Medulla oblongata (tissue), 1 donor: Measurements from ENCODE around the gene SNW1.
"Not testable (repeated sequence)": the region's sequence is repeated elsewhere in the genome, so short reads cannot be mapped to it uniquely, and the experiment has no call there.

Experiments
- DNase-seq: peaks from one replicate; pipeline ENCODE4 v3.0.0-alpha.2; 2015; ENCODE audit errors: extremely low spot score

The SNW1 gene

DNA sequence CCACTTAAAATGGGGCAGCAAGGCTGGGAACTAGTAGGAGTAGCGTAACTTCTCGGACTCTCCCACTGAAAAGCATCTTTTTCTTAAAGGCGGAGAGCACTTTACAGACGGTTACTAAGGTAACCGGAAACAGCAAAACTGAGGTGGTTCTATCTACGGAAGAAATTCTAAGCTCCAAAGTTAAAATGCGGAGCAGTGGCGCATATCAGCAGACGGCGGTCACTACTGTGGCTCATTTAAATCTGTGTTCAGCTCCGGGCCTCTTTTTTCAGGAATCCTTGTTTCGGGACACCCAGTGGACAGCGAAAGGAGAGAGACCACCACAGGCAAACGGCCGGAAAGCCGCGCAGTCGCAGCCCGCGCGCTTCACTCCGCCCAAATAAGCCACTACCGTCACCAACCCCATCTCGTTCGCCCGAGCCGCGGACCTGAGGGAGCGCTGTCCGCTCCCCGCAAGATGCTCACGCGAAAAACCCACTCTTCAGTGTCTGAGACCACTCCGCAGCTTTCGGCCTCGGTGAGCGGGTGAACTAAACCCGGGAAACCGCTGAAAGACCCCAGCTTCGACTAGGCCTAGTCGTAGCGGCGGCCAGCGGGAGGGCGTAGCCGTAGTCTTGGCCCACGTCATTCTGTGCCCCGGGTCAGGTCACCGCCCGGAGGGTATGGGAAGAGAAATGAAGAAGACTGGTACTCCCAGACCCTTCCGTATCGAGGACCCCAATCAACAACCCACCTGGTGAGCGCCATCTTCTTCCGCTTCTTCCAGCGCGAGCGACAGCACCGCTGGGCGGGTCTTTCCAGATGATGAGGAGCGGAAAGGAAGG is at the start of gene SNW1:
SNW1 (minus strand) TSS at position 776 of the 824 bp plus-strand sequence; CDS start at position 747, 29 bp downstream.
- peak; percentile 98 for DNase-seq

DNA sequence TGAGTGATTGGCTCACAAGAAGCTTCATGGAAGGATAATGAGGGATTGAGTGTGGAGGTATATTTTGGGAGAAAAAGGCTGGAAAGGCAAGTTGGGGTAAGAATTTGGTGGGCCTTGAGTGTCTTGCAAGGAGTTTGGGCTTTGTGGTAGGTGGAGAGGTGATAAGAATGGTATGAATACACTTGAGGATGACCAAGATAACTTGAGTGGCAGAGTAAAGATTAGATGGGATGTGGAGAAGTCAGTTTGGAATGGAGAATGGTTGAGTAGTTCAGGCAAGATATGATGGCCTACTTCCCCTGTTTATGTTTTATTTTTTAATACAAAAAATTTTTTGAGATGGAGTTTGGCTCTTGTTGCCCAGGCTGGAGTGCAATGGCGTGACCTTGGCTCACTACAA is 48.1 kb upstream of the SNW1 start:
- DNase-seq: no peak

DNA sequence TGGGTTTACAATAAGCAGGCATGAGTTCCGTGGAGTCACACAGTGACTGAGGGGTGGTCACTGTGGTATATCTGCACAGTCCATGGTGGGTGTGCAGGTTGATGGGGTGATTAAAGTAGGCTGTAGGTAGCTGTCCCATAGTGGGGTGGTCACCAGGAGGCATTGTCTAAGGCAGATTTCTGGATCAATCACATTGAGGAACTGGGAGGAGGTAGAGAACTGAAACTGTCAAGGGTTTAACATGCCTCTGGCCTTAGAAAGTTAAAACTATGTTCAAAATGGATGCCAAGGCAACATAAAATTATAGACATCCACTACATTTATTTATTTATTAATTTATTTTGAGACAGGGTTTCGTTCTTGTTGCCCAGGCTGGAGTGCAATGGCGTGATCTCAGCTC is 47.3 kb upstream of the SNW1 start:
- DNase-seq: no peak

DNA sequence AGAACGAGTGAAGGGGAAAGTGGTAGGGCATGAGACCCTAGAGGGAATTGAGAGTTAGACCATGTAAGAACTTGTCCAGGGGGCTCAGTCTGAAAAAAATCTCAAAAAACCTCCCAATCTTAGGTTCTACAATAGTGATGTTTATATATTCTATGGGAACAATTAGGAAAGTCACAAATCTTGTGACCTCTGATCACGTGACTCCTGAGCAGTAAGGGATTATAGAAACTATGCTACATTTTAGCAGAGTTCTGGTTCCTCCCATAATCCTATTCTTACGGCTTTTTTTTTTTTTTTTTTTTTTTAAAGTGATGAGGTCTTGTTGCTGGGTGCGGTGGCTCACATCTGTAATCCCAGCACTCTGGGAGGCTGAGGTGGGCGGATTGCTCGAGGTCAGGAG is 44.8 kb upstream of the SNW1 start:
- DNase-seq: no peak

DNA sequence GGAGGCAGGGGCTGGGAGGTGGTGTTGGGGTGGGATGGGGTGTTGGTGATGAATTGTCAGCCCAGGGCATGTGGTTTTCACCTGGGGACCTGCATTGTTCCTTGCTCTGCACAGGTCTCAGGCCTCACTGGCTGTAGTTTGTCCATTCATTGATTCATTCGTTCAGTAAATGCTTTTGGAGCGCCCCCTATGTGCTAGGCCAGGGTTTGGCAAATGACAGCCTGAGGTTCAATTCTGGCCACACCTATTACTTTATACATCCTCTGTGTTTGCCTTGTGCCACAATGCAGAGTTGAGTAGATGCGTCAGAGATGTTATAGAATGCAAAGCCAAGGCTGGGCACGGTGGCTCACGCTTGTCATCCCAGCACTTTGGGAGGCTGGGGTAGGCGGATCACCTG is 43.6 kb upstream of the SNW1 start:
- no peak for DNase-seq

DNA sequence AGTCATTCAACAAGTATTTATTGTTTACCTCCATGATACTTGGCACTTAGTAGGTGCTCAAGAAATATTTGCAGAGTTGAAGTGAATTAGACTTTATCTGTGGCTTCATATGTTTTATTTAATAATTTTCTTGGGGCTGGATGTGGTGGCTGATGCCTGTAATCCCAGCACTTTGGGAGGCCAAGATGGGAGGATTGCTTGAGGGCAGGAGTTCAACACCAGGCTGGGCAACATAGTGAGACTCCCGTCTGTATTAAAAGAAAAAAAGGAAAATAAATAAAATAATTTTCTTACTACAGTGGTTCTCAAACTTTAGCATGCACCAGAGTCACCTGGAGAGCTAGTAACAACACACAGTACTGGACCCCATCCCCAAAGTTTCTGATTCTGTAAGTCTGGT is 39.9 kb upstream of the SNW1 start:
- DNase-seq: no peak

DNA sequence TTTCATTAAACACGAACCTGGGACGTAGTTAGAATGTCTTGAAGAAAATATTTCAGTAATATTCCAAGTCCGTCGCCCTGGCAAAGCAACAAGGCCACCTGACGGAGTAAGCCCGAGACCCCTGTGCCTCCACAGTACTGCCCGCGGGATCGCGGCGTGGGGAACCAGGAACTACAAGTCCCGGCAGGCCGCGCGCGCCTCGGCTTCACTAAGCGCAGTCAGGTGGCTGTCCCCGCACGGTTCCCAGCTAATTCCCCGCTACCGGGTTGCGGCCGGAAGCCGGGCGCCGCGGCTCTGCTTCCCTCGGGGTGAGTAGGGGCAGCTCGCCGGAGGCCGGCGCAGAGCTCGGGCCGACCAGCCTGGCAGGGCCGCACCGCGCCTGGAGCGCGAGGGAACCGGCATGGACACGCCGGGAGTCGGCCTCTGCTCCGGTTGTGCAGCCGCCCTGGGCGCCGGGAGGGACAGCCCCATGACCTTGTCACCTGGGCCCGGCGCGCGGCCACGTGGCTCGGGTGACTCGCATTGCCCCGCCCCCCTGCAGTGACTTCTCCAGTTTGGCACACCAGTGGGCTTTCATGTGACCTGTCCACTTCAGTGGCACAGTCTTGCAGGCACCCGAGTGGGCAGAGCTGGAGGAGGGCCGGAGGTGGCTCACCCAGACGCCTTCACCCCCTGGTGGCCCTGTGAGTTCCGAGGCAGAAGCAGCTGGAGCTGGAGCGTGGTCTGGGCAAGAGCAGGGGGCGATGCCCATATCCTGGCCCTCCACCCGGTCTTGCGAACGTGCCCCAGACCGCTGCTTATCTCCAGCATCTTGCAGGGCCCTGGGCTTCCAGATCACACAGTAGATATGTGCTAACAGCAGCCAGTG is 39.1 kb upstream of the SNW1 start, which contains the start of gene ADCK1:
ADCK1 (plus strand) TSS at position 247 of the 868 bp plus-strand sequence. CDS start 18,870 bp downstream, outside the sequence.
- DNase-seq: peak; percentile 95

DNA sequence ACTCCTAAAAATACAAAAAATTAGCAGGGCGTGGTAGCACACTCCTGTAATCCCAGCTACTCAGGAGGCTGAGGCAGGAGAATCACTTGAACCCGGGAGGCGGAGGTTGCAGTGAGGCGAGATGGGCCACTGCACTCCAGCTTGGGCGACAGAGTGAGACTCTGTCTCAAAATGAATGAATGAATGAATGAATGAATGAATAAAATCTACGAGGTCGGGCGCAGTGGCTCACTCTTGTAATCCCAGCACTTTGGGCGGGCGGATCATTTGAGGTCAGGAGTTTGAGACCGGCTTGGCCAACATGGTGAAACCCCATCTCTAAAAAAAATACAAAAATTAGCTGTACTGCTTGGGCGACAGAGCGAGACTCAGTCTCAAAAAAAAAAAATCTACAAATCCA is 38.5 kb upstream of the SNW1 start:
- not testable (repeated sequence) for DNase-seq

DNA sequence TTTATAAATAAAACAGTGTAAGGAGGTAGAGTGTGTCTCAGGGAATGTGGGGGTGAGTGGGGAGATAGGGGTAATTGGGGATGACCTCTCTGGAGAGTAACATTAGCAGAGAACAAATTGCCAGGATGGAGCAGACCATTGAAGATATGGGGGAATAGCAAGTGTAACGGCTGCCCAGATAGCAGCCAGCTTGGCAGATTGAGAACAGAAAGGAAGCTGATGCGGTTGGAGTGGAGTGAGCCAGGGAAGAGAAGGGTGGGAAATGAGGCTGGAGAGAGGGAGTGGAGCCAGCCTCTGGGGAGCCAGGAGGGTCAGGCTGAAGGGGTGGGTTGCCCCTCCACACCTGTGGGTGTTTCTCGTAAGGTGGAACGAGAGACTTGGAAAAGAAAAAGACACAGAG is 33.4 kb upstream of the SNW1 start:
- DNase-seq: no peak

DNA sequence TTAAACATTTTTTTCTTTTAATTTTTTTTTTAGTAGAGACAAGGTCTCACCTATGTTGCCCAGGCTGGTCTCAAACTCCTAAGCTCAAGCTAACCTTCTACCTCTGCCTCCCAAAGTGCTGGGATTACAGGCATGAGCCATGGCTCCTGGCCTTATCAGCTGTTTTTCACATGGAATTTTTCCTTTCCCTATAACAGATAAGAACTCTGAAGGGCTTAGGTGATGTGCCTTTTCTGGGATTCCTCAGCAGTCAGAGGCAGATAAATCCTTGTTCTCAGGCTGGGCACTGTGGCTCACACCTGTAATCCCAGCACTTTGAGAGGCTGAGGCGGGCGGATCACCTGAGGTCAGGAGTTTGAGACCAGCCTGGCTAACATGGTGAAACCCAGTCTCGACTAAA is 32.3 kb upstream of the SNW1 start:
- not testable (repeated sequence) for DNase-seq

DNA sequence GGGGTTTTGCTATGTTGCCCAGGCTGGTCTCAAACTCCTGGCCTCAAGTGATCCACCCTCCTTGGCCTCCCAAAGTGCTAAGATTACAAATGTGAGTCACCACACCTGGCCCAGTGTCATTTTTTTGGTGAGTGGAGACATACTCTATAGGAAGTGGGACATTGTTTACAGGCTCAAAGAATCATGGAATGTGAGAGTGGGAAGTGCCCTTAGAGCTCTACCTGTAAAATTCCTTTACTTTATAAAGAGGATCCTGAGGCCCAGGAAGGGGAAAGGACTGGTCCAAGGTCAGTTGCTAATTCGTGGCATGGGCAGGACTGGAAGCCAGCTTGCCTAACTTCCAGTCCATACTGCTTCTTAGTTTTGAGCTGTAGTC is 30.3 kb upstream of the SNW1 start:
- DNase-seq: no peak

DNA sequence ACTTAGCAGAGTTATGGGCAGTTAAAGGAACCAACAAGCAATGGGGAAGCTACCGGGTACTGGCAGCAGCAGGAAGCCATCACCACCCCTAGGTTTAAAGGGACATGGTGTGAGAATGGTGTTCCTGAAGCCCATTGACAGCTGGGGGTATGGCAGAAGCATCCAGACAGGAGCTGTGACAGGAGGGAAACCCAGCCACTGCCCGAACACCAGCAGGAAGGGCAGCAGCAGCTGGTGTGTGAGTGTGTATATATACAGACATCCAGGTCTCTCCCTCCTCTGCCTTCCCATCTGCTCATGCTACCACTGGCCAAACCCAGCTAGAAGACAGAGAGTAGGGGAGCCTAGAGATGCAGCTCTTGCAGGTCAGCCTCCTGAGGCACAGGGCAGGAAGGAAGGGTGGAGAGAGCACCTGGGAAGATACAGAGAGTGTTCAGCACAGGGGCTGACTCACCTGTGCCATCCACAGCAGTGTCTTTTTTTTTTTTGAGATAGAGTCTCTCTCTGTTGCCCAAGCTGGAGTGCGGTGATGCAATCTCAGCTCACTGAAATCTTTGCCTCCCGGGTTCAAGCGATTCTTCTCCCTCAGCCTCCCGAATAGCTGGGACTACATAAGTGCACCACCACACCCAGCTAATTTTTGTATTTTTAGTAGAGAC is 29.7 kb upstream of the SNW1 start:
- no peak for DNase-seq

DNA sequence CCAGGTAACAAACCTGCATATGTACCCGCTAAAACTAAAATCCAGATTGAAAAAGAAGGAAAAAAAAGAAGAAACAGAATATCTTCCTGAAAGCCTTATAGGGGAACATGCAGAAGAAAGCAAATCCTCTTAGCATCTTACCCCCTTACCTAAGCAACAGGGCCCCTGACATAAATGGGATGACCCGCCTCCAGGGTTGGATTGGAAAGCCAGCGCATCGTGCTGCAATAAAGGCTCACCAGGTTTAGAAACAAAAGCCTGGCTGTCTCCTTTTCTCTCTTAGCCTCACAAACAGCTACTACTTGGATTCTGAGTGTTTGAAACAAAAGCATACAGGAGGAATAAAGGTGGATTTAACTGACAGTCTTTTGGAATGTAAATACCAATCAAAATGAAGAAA is 25.2 kb upstream of the SNW1 start:
- DNase-seq: no peak

DNA sequence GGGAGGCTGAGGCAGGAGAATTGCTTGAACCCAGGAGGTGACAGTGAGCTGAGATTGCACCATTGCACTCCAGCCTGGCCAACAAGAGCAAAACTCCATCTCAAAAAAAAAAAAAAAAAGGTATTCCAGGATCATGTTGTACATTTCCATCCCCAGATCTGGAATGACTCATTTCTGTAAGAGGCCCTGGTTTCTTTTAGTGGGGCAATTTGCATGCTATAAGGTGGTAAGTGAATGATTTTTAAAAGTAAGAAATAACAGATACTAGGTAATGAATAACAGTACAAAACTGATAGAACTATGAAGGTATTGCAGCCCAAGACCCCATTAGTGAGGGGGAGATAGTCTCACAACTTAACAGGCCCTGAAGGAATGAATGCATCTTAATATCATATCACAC is 21.2 kb upstream of the SNW1 start:
- DNase-seq: no peak

DNA sequence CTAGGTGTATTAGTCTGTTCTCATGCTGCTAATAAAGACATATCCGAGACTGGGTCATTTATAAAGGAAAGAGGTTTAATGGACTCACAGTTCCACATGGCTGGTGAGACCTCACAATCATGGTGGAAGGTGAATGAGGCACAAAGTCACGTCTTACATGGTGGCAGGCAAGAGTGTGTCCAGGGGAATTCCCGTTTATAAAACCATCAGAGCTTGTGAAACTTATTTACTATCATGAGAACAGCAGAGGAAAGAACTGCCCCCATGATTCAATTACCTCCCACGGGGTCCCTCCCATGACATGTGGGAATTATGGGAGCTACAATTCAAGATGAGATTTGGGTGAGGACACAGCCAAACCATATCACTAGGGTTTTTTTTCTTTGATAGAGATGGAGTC is 13.0 kb upstream of the SNW1 start:
- not testable (repeated sequence) for DNase-seq

DNA sequence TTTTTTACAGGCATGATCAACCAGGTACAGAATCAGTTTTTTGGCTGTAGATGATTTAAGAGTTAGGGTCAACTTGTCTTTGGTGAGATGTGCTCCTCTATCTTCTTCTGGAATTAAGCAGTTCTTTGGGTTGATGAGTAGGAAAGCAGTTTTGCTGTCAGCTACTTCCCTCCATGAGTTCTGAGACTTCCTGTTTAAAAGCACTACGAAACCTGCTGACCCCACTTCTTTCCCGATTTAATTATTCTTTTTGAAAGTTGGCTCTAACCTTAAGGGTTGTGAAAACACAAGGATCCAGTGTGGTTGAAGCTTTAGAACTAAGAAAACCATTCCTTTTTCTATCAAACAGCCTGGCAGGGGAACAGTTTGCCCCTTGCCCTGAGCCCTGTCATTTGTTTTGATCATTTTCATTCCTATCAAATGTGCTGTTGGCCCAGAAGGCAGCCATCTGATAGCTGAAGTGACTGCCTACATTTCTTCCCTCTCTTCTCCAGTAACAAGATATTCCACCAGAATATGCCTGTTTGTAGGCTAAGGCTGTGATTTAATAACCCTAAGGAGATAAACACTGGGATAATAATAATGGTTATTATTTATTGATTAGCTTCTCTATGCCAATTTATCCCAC is 7.6 kb upstream of the SNW1 start:
- not testable (repeated sequence) for DNase-seq

DNA sequence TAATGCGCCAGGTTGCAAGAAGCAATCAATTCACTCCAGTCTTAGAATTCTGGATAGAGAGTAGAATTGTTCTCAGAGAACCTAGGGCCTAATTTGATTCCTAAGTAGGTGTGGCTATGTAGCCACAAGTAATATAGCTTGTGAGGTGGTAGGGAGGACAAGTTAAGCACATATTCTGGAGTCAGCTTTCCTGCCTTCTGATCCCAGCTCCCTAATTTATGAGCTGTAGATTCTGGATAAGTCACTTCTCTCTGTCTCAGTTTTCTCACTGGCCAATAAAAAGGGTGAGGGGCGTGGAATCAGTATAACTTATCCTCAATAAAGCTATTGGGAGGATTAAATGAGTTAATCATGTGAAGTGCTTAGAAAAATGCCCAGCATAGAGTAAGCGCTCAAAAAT is 3.0 kb upstream of the SNW1 start:
- no peak for DNase-seq

DNA sequence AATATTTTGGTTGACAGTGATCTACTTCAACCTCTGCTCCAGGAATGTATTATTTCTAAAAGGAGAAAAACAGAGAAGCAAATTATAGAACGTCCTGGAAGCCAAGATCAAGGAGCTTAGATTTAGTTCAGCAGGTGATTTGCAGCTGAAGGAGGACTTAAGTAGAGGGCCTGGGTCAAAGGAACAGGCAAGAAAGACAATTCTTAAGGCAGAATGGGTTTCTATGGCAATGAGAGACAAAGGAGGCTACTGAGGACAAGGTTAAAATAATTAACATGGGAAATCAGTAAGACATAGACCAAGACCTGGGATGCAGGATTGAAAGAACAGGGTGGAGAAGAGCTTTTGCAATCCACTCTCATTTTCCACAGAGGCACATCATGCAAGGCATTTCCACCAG is 2.4 kb upstream of the SNW1 start:
- no peak for DNase-seq

DNA sequence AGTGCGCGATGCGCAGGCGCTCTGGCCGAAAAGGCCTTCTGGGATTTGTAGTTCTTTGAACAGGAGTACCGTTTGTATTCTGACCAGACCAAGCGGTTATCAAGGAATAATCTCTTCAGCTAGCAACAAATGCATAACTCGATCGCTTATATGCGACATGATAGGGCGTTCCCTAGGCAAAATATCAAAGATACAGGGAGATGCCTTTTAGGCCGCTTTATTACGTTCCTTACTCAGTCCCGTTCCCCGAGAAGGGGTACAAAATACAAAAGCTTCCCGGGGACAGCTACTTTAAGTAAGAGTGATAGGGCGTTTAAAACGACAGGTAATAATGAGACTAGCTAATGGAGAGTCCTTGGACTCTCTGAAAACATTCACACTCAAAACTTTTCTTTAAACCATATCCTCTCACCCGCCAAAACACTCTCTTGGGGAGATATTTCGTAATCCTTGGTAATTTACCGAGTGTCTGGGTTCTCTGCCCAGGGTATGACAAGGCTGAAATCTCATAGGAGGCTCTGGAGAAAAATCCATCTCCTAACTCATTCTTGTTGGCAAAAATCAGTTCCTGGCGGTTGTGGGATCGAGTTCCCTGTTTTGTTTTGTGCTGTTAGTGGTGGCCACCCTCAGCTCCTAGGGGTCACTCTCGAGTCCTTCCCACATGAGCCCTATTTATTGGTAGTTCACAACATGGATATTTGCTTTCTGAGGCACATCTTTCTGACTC is 412 bp upstream of the SNW1 start:
- DNase-seq: peak; percentile 62

DNA sequence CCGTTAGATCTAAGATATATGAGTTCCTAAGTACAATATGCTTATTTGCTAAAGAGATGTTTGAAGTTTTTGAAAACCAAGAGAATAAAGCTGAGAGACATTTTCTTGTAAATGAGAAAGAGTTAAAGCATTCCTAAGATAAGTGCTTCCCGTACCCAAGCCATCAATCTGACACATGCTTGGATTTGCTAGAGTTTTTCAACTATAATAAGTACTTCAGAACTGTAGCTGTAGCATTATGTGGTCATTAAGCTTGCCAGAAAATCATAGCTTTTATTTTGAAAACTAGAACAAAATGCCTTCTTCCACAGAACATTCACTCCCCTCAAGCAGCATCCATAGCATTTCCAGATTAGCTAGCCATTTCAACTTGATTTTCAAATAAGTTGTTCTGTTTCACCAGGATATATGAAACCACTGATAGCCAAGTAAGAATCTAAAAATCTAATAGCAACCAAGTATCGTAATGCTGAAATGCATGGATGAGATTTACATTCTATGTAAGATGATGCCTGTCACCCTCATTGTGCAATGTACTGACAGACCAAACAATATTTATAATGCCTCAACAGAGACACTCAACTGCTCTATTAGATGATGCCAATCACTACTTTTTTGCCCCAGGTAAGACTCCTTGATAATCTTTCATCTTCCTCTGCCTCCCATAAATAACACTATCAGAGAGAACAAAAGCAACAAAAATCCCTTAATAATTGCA is 8.0 kb downstream of the SNW1 start:
- no peak for DNase-seq

DNA sequence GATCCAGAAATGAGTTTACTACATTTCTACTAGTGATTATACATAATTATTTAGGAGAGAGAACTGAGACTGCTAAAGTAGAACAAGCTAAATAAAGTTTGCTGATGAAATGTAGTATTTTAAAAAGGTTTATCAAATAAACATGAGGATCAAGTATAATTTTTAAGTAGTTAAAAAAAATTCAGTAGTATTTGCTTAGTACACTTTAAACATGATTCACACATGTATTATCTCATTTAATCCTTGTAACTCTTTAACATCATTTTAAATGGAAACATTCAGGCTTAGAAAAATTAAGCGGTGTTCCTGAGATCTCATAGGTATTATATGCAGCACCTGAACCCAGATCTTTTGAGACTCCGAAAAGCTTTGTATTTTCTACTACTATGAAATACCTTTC is 8.7 kb downstream of the SNW1 start:
- no peak for DNase-seq
